GM19240 (cell line): Measurements from ENCODE around the gene ENO1.

Experiments
- DNase-seq: peaks from one replicate; pipeline ENCODE4 v3.0.0; 2011; ENCODE audit warnings: low spot score; ENCODE audit not compliant: insufficient read length

ENO1 gene

DNA sequence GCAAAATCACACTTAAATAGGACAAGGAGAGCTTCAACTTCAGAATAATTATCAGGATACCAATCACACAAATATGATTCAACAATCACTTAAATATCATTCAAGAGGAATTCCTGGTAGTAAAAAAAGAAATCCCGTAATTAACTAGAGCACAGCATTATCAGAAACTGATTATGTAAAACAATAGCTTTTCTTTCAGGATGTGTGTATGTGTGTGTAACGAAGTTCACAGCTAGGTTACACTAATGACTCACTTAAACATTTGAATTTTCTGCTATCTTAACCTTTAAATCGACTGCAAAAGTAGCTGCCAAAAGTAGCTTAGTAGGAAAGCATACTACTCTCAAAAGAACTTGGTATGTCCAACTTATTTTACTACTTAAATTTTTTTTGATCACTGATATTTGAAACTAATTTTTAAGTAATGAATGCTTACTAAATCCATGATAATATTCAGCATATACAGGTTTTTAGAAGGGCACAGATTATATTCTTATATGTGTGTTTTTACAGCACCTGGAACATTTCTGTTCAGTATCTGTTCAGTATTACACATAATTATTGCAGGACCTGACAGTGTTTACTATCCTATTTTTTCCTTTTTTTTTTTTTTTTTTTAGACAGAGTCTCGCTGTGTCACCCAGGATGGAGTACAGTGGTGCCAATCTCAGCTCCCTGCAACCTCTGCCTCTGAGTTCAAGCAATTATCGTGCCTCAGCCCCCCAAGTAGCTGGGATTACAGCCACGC, 65.3 kb downstream of the ENO1 start:
- no peak for DNase-seq

DNA sequence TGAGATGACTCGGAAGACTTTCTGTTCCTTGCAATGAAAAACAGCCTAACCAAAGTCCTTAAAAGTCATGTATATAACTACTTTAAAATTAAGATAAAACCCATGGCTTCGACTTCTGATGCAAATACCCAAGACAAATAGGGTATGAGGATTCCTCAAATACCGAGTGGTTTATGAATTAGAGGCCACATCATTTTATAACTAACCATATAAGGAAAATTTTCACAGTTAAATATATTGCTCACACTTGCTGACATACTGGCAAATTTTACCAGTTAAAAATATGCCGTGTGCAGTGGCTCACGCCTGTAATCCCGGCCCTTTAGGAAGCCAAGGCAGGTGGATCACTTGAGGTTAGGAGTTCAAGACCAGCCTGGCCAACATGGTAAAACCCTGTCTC, 66.4 kb downstream of the ENO1 start:
- DNase-seq, result no peak
